ENCODE results near the gene CNBP. TPM values are rescaled to one million over a fixed set of nuclear protein-coding genes. Genes with fewer than 3 reads are reported as not detected.

The CNBP gene
- total RNA-seq, 2 donors from 2014 or later: 308 to 459 TPM

- Histone ChIP-seq H3K27me3 (replicated peaks; ENCODE audit: insufficient read depth) (no peaks in the 10 kb centered on the region), H3K4me1 (ENCODE audit: control insufficient read depth in 1 of 2, low read depth in 2 of 2) (peaks cover 24 to 25% of the 10 kb centered on the region in 2 donors), H3K4me3 (no peak overlapping the region), H3K9me3 (no peaks in the 10 kb centered on the region), H3K27ac (no peak overlapping the region), H3K36me3 (peaks cover 4% of the 10 kb centered on the region)
- ATAC-seq (ENCODE audit: insufficient number of reproducible peaks, low FRiP score, low read depth) (no peak), DNase-seq (ENCODE audit: low spot score) (no peak)
- TF ChIP-seq, protein P1, sequence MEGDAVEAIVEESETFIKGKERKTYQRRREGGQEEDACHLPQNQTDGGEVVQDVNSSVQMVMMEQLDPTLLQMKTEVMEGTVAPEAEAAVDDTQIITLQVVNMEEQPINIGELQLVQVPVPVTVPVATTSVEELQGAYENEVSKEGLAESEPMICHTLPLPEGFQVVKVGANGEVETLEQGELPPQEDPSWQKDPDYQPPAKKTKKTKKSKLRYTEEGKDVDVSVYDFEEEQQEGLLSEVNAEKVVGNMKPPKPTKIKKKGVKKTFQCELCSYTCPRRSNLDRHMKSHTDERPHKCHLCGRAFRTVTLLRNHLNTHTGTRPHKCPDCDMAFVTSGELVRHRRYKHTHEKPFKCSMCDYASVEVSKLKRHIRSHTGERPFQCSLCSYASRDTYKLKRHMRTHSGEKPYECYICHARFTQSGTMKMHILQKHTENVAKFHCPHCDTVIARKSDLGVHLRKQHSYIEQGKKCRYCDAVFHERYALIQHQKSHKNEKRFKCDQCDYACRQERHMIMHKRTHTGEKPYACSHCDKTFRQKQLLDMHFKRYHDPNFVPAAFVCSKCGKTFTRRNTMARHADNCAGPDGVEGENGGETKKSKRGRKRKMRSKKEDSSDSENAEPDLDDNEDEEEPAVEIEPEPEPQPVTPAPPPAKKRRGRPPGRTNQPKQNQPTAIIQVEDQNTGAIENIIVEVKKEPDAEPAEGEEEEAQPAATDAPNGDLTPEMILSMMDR (IDR thresholded peaks at IDR 0.05): no peak
Measured at GRCh38 chr3:129118745-129119144, 65.0 kb downstream of the CNBP start.

Other genes starting within 250 kb of the CNBP start
- gene CFAP92, start 189.8 kb downstream of the CNBP start, total RNA-seq: under 1 TPM in 1 of 2 donors, not detected in 1; 0.68 TPM
- 1 to 10 TPM in 1 of 2 donors, not detected in 1; 1.4 TPM for gene EFCC1, start 182.6 kb downstream of the CNBP start, total RNA-seq
- not detected for gene GP9, start 123.1 kb downstream of the CNBP start, total RNA-seq
- gene RAB43, start 62.1 kb downstream of the CNBP start, total RNA-seq: 10 to 100 TPM; 26.4 to 53.5 TPM
- 10 to 100 TPM in 1 of 2 donors, 1 to 10 TPM in 1; 7.7 to 16.4 TPM for gene ISY1, start 22.8 kb downstream of the CNBP start, total RNA-seq
- gene COPG1, start 65.7 kb upstream of the CNBP start, total RNA-seq: 100 to 1,000 TPM; 126 to 141 TPM
- gene HMCES, start 95.0 kb upstream of the CNBP start, total RNA-seq: 10 to 100 TPM; 12.0 to 23.9 TPM
- under 1 TPM in 1 of 2 donors, not detected in 1; 0.68 TPM for gene EFCAB12, start 244.7 kb upstream of the CNBP start, total RNA-seq

Measured in thoracic aorta (tissue), 2 donors.